DMS153 treated with DMSO at 0.1 percent for 48 hours (cell line): Measurements from ENCODE around the gene SLC22A23.

Experiments used
- DNase-seq: peaks from one replicate; lab custom pipeline; 2025; ENCODE audit not compliant: unreplicated experiment; lab: John Stamatoyannopoulos, UW

The SLC22A23 gene

DNA sequence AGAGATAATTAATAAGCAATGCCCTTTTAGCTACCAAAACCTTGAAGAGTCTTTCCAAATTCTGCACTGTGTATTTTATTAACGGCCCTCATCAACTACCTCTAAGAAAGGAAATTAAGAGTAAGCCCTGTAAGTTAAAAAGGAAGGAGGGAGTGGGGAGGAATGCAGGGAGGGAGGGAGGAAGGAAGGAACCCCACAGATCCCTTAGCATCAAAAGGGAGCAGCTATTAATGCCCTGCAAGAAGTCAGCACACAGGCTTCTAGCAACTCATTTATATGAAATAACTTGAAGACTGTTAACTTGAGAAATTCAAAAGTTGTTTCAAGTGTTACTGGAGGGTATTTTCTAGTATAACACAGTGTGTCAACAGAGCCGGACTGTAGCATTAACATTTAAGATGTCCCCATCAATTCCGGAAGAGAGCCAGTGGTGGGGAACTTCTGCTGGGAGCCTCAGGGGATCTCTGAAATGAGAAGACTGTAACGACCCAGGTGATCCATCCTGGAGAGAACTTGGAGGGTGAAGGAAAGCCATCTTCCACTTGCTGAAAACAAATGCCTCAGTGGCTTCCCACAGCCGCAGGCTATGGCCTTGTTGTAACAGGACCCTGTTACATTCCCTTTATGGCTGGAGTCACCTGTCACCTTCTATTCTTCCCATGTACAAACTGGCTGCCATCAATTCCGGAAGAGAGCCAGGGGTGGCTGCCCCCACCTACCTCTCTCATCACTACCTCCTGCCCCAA lies 33.2 kb downstream of the SLC22A23 start:
- DNase-seq, result no peak

DNA sequence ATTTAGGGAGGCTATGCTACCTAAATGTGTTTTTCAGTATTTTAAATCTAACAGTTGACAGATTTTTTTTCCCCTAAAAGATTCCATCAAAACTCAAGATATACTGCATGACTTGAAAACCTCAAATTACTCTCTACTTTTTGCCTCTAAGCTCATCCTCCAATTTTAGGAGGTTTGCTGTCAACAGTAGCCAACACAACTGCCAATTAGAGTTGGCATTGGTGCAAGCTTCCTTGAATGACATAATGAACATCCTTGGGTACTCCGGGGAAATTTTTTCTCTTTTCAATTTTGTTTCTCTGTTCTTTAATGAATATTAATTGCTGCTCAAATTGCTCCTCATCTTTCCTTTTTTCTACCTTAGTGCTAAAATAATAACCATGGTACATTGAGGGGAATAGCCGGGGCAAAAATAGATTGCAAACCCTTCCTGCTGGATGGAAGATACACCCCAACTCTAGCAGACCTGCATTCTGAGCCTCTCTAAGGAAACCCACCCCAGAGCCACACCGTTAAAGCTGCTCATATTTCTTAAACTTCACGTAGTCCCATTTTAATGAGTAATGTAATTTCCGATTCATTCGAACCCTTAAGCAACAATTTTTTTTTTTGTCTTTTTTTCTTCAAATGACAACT lies 34.3 kb downstream of the SLC22A23 start:
- no peak for DNase-seq

DNA sequence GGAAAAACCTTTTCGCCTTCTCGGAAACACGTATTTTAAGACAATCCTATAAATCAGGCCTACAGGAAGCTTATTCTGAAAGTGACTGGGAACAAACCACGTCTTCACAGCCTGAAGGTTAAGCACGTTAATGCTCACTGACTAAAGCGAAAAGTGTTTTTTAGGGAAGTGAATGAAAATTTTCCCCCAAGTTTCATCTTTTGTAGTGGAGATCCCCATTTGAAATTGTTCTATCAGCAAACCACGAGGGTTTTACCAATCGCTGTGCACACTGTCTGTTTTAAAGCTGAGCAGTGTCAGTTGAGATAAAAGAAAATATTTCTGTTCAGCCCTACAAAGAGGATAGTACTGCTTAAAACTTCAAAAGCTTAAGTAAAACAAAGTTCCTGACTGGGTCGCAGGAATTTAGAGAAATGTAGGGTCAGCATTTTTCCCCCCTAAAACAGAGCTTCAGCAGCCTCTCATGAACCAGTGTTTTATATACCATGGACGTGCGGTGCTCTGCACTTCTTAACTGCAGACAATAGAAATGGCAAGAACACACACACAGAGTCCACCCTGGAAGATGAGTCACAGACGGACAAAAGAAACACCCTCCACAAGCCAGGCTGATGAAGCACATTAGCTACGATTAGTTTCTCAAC lies 34.9 kb downstream of the SLC22A23 start:
- no peak for DNase-seq

DNA sequence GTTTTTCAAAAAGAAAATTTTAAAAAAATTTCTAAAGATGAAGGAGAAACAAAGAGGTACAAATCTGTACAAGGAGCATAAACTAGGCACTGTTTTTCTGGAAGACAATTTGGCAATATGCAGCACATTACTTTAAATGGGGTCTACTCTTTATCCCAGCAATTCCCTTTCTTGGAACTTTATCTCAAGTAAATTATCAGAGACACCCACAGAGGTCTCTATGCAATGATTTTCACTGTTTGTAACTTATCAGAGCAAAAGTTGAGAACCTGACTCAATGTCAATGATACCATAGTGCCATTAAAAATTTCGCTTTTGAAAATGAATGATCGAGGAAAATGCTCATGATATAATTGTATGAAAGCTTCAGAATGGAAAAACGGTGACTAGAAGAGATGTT lies 35.7 kb downstream of the SLC22A23 start:
- no peak for DNase-seq

DNA sequence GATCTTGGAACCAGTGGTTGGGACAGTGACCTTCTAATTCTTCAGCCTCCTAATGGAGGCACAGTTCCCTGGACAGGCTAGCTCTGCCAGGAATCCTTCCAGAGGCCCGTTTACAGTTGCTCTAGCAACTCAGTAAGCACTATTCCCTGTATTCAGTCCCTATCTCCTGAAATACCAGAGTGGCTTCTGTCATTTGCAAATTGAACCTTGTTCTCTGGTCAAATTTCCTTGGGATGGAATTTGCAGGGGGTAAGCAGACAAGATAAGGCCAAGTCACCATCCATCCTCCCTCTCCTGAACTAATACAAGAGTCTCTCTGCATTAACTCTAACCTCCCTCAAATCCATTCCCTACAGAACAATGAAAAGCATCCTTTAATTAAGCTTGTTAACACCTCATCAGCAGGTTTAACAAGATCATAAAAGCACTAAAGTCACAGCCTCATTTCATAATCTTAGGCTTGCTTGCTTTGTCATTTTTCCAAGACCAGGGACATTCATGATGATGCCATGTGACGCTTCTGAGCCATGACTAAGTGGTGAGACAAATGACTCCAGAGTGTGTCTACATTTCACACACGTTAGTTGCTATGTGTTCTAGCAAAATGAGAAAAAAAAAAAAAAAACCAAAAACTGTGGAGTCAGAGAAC lies 37.1 kb downstream of the SLC22A23 start:
- no peak for DNase-seq

DNA sequence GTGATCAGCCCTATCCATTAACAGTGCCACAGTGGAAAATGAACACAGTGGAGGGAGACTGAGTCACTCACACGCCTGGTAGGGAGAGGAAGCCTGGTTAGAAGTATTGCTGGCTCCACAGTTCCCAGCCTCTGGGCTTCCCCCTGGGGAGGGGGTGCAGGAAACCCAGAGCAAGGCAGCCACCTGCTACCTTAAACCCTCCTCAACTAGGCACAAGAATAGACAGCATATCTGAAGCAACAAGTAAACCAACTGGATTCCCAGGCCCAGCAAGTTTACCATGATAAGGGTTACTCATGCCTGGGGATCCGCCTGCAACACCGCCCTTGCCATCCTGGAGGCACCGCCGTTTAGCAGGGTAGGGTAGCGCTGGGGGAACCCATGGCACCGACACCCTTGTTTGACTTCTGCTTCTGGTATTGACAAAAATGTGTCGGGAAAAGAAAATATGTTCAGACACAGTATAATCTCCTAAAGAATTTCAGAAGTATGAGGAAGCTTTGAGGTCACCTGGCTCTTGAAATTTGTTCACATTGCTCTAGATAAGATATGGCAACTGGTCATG lies 38.3 kb downstream of the SLC22A23 start:
- DNase-seq, result no peak

DNA sequence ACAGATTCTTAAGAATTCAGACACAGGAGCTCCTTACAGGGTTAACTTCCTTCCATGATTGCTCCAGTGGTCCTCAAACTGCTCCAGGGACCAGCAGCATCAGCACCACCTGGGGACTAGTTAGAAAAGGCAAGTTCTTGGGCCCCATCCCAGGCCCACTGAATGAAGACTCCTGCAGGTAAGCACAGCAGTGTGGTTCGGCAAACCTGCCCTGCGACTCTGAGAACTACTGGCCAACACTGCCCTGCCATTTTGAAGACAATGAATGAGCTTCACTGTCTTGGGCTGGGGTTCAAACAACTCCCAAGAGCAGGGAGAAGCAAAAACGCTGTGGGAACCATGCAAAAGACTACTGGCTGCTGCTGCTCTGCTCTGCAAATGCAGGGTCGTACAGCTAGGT lies 39.4 kb downstream of the SLC22A23 start:
- no peak for DNase-seq

DNA sequence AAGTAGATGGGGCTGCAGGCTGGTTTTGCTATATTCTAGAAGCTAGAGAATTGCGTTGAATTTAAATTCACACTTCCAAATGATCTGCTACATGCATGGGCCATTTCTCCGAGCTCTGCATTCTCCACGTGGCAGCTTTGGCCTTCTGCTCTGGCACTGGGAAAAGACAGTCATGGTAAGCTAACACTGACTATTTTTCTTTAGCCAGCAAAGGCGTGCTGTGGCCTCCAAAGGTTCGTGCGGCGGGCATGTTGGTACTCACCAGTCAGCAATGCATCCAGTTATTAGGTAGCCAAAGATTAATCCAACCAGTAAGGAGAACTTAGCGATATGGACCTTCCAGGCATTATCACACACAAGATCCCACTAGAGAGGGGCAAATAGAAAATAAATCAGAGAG lies 41.4 kb downstream of the SLC22A23 start:
- no peak for DNase-seq

DNA sequence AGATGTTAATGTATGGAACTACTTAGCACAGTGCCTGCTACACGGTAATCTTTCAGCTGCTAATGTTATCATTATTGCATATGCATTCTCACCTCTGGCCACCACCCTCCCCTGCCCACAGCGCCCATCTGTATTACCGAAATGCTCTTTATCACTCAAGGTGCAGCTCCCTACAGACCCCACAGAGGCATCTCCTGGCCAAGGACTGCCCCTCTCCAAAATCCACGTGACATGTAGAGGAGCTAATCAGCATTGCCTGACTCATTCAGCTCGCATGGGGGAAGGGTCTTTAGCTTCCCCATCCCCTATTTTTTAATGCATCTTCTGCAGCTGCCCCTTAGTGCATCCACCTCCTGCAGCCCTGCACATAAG lies 41.8 kb downstream of the SLC22A23 start:
- no peak for DNase-seq

DNA sequence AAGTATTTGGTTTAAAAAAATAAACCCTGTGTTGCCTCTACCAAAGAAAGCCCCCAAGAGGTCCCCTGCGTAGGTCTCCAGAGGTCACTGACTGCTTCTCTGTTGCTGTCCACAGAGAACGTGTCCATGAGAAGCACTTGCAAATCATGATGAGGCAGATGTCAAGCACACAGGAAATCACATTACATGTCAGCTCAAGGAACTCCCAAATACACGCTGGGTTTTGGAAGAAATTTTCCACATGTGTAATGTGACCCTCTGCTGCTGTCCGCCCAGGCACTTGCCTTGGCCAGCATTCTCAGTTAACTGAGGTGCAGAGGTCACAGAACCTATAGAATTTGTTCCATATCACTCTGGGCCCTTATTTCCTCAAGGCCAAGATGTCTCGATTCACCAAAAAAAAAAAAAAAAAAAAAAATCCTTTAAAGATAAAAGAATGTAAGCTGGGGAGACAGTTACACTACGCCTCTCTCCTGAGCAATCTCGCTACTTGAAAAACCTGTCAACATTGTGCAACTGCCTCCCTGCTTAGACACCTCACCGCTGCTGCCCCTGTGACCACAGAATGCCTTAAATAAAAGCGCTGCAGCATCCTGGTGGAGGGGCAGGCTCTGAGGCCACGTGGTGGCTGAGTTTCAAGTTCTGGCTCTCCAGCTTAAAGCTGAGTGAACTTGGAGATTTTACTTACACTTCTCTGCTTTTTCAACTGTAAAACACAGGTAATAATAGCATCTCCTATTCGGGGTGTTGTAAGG lies 42.3 kb downstream of the SLC22A23 start:
- no peak for DNase-seq

DNA sequence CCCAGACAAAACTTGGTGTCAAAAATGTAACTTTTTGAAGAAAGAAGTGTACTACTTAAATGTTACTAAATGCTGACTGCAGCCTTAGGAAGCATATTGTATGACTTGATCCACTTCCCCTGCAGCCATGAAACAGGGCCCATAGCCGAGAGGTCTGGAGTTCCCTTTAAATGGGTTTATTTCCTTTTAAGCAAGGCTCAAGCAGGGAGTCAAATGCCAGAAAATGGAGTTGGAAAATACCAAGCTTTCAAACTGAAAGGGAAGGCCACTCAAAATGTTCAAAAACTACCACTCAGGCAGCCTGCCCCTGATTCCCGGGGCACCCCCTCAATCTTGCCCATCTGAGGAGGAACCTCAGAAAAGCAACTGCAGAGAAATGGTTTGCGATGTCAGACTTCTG lies 43.3 kb downstream of the SLC22A23 start:
- DNase-seq, result no peak

DNA sequence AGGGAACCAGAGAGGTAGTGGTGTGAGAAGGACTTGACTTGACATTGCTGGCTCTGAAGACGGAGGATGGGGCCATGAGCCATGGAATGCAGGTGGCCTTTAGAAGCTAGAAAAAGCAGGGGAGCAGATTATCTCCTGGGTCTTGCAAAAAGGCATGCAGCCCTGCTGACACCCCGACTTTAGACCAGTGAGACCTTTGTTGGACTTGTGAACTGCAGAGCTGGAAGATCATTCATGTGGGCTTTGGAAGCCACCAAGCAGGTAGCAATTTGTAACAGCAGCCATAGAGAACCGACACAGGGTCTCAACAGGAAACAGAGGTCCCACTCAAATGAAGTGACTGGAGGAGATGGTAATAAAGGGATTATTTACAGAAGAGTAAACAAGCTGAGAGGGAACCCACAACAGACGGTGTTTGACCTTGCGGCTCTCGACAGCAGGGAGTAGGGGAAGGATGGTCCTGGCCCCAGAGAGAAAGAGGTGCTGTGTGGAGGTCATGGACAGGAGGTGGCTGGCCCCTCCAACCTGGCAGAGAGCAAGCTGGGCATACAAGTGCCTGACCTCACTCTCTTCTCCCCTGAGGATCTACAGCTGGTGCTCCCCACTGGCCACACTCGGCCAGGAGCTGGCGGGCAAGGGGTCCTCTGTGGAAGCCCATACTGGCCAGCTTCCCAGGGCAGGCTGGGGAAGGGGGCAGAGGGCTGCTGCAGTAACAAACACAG lies 43.9 kb downstream of the SLC22A23 start:
- DNase-seq, result no peak

DNA sequence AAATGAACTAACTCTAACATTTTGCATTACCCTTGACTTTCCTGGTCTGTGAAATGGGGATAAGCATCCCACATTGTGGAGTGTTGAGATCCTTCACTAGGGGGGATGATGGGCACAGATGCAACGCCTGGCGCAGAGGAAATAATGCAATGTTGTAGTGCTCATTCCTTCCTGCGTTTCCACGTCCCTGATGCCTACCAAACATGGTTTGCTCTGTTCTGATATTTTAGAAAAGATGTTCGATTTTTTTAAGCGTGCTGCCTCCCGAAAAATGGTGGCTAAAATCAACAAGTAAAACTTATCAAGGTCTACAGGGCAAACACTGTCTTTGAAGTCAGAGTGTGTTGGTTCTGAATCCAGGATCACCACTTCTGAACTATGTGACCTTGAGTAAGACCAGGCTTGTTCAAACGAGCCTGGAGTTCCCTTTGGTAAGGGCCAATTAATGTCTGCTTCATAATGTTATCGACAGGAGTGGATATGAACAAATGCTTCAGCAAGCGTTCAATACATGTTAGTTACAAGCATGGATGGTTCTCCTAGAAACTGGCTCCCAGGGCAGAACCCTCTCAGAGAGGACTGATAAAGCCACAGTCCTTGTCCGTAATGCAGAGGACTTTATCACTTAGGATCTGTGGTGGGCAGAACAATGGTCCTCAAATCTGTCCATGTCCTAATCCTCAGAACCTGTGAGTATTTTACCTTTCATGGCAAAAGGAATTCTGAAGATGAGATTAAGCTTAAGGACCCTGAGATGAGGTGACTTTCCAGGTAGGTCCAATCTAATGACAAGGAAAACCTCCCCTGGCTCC lies 44.7 kb downstream of the SLC22A23 start:
- DNase-seq, result no peak

DNA sequence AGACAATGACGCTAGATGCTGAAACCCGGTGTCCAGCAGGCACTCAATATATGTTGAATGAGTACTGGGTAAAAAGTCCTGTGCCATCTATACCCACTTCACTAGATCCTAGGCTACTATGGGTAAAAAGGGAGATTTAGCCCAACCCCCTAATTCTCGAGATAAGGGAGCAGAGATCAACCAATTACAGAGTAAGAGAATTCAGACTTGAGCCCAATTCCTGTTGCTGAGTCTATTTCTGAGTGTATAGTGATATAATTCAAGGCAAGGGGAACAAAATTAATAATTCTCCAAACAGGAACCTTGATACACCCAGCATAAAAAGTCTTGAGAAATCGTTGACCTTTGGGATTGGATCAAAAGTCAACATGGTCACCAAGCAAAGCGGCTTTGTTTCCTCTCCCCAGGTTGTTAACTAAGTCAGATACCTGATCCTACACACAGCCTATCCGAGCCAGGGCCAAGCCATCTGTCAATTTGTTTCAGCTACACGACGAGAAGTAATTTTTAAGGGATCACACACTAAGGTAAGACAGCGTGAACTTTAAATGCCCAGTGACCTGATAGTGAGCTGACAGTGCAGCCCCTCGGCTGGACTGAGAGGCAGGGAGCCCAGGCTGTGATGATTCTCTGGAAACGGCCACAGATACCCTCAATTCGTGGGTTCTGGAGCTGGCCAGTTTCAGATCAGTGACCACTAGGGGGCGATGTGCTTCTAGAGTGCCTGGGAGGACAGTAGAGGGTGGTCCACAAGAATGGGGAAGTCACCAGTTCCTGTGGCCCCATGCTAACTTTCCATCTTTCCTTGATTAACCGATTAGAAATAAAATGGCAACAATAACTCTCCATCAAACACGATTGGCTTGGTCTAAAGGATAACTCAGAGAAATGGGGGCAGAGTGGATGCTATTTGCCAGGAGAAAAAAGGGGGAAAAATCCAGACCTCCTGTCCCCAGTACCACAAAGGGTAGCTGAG lies 46.2 kb downstream of the SLC22A23 start:
- DNase-seq, result peak; percentile 26

DNA sequence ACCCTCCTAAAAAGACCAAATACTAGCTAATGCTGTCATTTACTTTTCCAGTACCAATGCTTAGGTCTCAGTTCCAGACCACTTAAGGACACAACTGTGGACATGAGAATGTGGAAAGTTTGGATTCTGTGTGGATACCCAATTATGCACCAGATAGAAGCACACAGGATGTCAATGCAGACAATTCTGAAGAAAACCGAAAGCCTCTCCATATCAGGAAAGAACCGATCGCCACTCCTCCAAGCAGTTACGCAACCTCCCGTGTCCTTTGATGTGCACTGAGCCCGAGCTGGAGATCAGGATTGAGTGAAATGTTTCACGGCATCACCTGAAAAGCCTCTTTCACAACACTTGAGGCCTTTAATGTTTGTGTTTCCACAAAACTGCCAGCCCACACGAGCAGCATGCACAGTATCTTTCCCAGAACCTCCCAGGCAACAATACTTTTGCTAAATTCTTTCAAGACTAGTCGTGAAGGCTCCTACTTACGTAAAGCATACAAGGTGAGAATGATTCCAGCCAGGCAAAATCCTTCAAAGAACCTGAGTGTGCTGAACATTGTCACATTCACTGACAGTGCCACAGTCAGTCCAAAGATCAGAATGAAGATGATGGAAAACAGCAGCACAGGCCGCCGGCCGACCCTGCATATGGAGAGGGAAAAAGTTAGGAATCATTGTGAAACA lies 47.0 kb downstream of the SLC22A23 start:
- DNase-seq, result no peak

DNA sequence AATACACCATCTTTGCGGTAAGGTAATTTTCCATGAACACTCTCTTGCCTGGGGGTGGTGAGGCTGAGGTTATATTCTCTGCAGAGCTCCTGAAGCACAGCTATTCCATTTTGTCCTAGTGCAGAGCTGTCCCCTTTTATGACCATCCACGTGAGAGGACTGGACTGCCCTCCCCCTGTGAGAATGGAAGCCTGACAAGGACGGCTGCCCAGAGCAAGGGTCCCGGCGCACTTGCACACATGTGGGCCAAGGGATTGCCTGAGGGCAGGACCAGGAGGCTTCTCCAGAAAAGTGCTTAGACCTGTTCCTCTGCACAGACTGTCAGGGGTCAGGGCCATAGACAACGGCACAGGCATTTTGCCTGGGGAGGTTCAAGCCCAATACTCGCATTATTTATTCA lies 48.2 kb downstream of the SLC22A23 start:
- DNase-seq, result no peak

DNA sequence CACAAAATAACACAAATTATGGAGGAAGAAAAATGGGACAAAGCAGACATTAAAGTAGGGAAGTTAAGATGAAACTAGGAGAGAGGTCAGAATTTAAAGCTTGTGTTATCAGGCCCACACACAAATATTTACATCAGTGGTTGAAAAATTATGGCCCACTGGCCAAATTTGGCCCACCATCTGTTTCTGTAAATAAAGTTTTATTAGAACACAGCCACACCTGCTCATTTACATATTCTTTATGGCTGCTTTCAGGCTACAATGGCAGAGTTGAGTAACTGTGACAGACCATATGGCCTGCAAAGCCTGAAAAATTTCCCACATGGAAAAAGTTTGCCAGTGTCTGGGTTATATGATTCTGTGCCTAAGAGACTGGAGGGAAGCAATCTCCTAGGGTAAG lies 49.0 kb downstream of the SLC22A23 start:
- DNase-seq, result no peak
